Smooth muscle cell (in vitro differentiated cells): ENCODE measurements around the gene ZDHHC13. TPM values are rescaled to one million over a fixed set of nuclear protein-coding genes. Genes with fewer than 3 reads are reported as not detected.

ENCODE experiments used
- DNase-seq: peaks from one replicate; lab custom pipeline; 2025; ENCODE audit not compliant: unreplicated experiment; lab: John Stamatoyannopoulos, UW
- H2AFZ ChIP-seq: fragments of 200-600 bp; sonication (generic); 2 replicates; pipeline ENCODE4 v1.6.0; 2016; ENCODE audit warnings: antibody characterized with exemption, low read depth, mild to moderate bottlenecking
- H3F3A ChIP-seq: fragments of 200-600 bp; sonication (generic); 2 replicates; pipeline ENCODE4 v1.6.0; 2017; ENCODE audit warnings: antibody characterized with exemption, low read depth
- H3K27ac ChIP-seq: fragments of 200-600 bp; sonication (generic); 2 replicates; pipeline ENCODE4 v1.5.1; 2016; ENCODE audit warnings: low read depth, mild to moderate bottlenecking
- H3K27me3 ChIP-seq: fragments of 200-600 bp; sonication (generic); 2 replicates; pipeline ENCODE4 v1.6.1; 2016; ENCODE audit warnings: low read depth, mild to moderate bottlenecking
- H3K36me3 ChIP-seq: fragments of 200-600 bp; sonication (generic); 2 replicates; pipeline ENCODE4 v1.5.1; 2016; ENCODE audit warnings: low read depth
- H3K4me1 ChIP-seq: fragments of 200-600 bp; sonication (generic); 2 replicates; pipeline ENCODE4 v1.5.1; 2016; ENCODE audit warnings: low read depth
- H3K4me2 ChIP-seq: fragments of 200-600 bp; sonication (generic); 2 replicates; pipeline ENCODE4 v1.6.0; 2016; ENCODE audit warnings: mild to moderate bottlenecking
- H3K4me3 ChIP-seq: fragments of 200-600 bp; sonication (generic); 2 replicates; pipeline ENCODE4 v1.5.1; 2016; ENCODE audit warnings: mild to moderate bottlenecking
- H3K79me2 ChIP-seq: fragments of 200-600 bp; sonication (generic); 2 replicates; pipeline ENCODE4 v1.6.0; 2016; ENCODE audit warnings: low read depth, mild to moderate bottlenecking
- H3K9ac ChIP-seq: fragments of 200-600 bp; sonication (generic); 2 replicates; pipeline ENCODE4 v1.6.0; 2016; ENCODE audit warnings: low read depth
- H3K9me3 ChIP-seq: fragments of 200-600 bp; sonication (generic); replicated peaks from 2 replicates; pipeline ENCODE4 v1.5.1; 2016; ENCODE audit warnings: low read depth
- H4K20me1 ChIP-seq: fragments of 200-600 bp; sonication (generic); 2 replicates; pipeline ENCODE4 v1.6.0; 2016; ENCODE audit warnings: low read depth
- WGBS: methylation state at CpG from one replicate; pipeline ENCODE4 v1.1.7; 2016; ENCODE audit warnings: low lambda C conversion rate; 5-methylcytosine and 5-hydroxymethylcytosine counted together
- polyA plus RNA-seq: library from polyadenylated mRNA; unstranded; fragments of >200 nt; fragmentation: Nextera tagmentation; extraction: Ambion mirVana; gene quantifications from 2 replicates; pipeline ENCODE4 v1.2.1, GENCODE V29; 2016
- total RNA-seq: library from RNA; depleted of rRNA; stranded (reverse); fragments of >200 nt; gene quantifications from 2 replicates; pipeline ENCODE4 v1.2.3, GENCODE V29; 2014
- TF ChIP-seq, protein P1 (sequence below): fragments of 200-600 bp; sonication (generic); IDR thresholded peaks from 2 replicates; pipeline ENCODE4 v1.5.1; 2017; ENCODE audit warnings: borderline replicate concordance, mild to moderate bottlenecking, antibody characterized with exemption; ENCODE audit not compliant: insufficient read depth, poor library complexity, severe bottlenecking

ZDHHC13 gene
- total and polyA plus RNA-seq, 2 experiments from 2014 or later: 12.8 to 17.3 TPM

DNA sequence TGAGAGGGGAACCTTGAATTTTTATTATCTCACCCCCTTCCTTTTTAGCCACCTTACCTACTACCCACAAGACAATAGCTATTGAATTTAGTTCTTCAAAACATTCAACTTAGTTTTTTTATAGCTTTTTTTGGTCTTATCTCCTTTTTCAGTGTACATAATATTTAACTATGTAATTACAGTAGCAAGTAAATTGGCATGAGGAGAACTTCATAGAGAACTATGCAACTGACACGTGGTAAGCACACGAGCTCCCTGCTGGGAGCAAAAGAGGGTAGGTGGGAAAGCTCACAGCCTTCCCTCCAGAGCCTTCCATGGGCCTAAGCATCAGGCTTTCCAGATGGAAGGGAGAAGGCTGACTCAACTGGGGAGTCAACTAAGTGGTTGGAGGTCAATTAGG, 22.1 kb upstream of the ZDHHC13 start:
- Histone ChIP-seq H3K79me2 (no peaks in the 10 kb centered on the region), H3K4me2 (no peak overlapping the region), H3K4me3 (no peak overlapping the region), H3F3A (no peaks in the 10 kb centered on the region), H4K20me1 (no peaks in the 10 kb centered on the region), H2AFZ (no peak overlapping the region), H3K36me3 (no peaks in the 10 kb centered on the region), H3K9ac (no peak overlapping the region), H3K27ac (no peak overlapping the region), H3K27me3 (peaks cover 7% of the 10 kb centered on the region), H3K9me3 (no peaks in the 10 kb centered on the region), H3K4me1 (no peaks in the 10 kb centered on the region)
- 58% methylated on average over 2 of the region's 2 CpGs for WGBS
- TF ChIP-seq, protein P1, sequence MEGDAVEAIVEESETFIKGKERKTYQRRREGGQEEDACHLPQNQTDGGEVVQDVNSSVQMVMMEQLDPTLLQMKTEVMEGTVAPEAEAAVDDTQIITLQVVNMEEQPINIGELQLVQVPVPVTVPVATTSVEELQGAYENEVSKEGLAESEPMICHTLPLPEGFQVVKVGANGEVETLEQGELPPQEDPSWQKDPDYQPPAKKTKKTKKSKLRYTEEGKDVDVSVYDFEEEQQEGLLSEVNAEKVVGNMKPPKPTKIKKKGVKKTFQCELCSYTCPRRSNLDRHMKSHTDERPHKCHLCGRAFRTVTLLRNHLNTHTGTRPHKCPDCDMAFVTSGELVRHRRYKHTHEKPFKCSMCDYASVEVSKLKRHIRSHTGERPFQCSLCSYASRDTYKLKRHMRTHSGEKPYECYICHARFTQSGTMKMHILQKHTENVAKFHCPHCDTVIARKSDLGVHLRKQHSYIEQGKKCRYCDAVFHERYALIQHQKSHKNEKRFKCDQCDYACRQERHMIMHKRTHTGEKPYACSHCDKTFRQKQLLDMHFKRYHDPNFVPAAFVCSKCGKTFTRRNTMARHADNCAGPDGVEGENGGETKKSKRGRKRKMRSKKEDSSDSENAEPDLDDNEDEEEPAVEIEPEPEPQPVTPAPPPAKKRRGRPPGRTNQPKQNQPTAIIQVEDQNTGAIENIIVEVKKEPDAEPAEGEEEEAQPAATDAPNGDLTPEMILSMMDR: no peak
- DNase-seq: no peak

DNA sequence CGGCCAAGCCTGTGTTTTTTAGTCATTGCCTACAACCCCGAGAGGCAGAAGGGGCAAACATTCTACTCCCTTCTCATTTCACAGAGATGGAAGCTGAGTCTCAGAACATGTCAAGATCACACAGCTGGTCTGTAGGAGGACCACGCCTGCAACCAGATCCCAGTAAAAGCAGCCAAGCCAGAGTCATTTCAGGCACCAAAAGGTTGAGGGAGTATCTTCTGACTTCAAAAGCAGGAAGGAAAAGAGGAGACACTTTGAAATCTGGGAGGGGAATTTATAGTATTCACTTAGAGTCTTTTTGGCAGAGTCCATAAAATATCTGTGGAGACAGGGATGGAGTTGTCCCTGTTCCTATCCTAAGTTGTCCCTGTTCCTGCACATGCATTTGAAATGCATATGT, 17.9 kb upstream of the ZDHHC13 start:
- 90% methylated on average over 3 of the region's 3 CpGs for WGBS
- H3F3A ChIP-seq: no peaks in the 10 kb centered on the region
- no peak overlapping the region for H3K4me2 ChIP-seq
- no peaks in the 10 kb centered on the region for H3K36me3 ChIP-seq
- no peaks in the 10 kb centered on the region for H3K9me3 ChIP-seq
- no peak for DNase-seq
- no peaks in the 10 kb centered on the region for H4K20me1 ChIP-seq
- H3K27ac ChIP-seq: no peak overlapping the region
- H3K79me2 ChIP-seq: no peaks in the 10 kb centered on the region
- H3K4me1 ChIP-seq: no peaks in the 10 kb centered on the region
- peaks cover 7% of the 10 kb centered on the region for H3K27me3 ChIP-seq
- TF ChIP-seq, protein P1: no peak
- H3K4me3 ChIP-seq: no peak overlapping the region
- no peak overlapping the region for H3K9ac ChIP-seq
- no peak overlapping the region for H2AFZ ChIP-seq

DNA sequence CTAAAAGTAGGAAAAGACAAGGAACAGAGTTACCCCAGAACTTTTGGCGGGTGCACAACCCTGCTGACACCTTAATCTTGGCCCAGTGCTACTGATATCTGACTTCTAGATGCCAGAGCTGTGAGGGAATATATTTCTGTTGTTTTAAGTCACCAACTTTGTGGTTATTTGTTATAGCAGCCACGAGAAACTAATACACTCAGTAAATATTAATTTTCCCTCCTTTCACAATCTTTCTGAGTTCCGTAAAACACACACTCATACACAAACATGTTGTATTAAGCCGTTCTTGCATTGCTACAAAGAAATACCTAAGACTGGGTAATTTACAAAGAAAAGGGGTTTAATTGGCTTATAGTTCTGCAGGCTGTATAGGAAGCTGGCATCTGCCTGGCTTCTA, 16.1 kb upstream of the ZDHHC13 start:
- no peak for DNase-seq
- WGBS: 91% methylated on average over 4 of the region's 4 CpGs
- H3K36me3 ChIP-seq: no peaks in the 10 kb centered on the region
- H3F3A ChIP-seq: no peaks in the 10 kb centered on the region
- H3K4me2 ChIP-seq: no peak overlapping the region
- H3K9me3 ChIP-seq: no peaks in the 10 kb centered on the region
- H3K27ac ChIP-seq: no peak overlapping the region
- peaks cover 7% of the 10 kb centered on the region for H3K27me3 ChIP-seq
- H4K20me1 ChIP-seq: no peaks in the 10 kb centered on the region
- H3K4me1 ChIP-seq: no peaks in the 10 kb centered on the region
- TF ChIP-seq, protein P1: no peak
- no peaks in the 10 kb centered on the region for H3K79me2 ChIP-seq
- no peak overlapping the region for H3K4me3 ChIP-seq
- H3K9ac ChIP-seq: no peak overlapping the region
- no peak overlapping the region for H2AFZ ChIP-seq

DNA sequence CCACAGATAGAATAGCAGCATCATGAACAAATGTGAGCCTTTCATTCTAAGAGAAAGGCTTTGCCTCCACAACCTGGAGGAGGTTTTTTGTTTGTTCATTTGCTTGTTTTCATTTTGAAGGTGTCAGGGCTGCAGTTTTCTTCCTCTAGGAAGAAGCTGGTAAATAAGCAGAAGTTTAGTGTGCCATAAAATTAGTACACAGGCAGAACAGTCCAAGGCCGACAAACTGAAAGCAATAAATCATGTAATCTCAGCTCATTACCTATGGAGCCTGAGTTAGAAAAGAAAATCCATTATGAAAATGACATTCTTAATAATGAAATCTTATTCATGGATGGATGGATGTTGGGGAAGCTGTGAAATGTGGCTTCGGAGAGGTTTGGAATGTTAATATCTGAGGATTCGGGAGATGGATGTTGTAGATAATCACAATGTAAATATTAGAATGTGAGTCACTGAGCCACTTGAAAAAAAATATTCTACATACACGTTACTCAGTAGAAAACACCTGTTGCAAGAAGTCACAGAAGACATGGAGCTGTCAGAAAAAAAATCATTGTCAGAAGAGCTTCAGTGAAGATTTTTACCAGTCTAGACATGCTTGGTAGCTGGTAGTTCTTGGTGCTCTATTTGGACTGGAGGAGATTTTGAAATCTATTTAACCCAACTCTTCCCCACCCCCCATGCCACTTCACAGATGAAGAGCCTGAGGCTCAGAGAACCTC, 15.0 kb upstream of the ZDHHC13 start:
- H3K4me3 ChIP-seq: no peak overlapping the region
- no peak overlapping the region for H3K9ac ChIP-seq
- no peak overlapping the region for H2AFZ ChIP-seq
- no peaks in the 10 kb centered on the region for H3K36me3 ChIP-seq
- no peak overlapping the region for H3K27ac ChIP-seq
- H3K9me3 ChIP-seq: no peaks in the 10 kb centered on the region
- no peaks in the 10 kb centered on the region for H3K4me1 ChIP-seq
- H3K79me2 ChIP-seq: no peaks in the 10 kb centered on the region
- 73% methylated on average over 4 of the region's 4 CpGs for WGBS
- H3K4me2 ChIP-seq: no peak overlapping the region
- H4K20me1 ChIP-seq: no peaks in the 10 kb centered on the region
- TF ChIP-seq, protein P1: no peak
- DNase-seq: no peak
- no peaks in the 10 kb centered on the region for H3F3A ChIP-seq
- H3K27me3 ChIP-seq: peaks cover 7% of the 10 kb centered on the region
